IMR-90 (cell line): ENCODE measurements around the gene ZBTB8OS.

Source experiments
- POLR2A ChIP-seq: IDR thresholded peaks from 2 replicates; pipeline ENCODE4 v1.6.1; 2012; ENCODE audit warnings: mild to moderate bottlenecking, low read depth, low read length
- RCOR1 ChIP-seq: IDR thresholded peaks from 2 replicates; pipeline ENCODE4 v1.6.1; 2012; ENCODE audit warnings: mild to moderate bottlenecking, low read length, improper control_type of control experiment; ENCODE audit not compliant: insufficient replicate concordance
- RFX5 ChIP-seq: IDR thresholded peaks from 2 replicates; pipeline ENCODE4 v1.8.0; 2012; ENCODE audit warnings: low read depth, mild to moderate bottlenecking, low read length, moderate library complexity
- TF ChIP-seq, protein P1 (sequence below): conservative IDR thresholded peaks from 2 replicates; pipeline ENCODE4 v1.5.1; 2012; ENCODE audit warnings: mild to moderate bottlenecking, low read depth, low read length, improper control_type of control experiment

DNA sequence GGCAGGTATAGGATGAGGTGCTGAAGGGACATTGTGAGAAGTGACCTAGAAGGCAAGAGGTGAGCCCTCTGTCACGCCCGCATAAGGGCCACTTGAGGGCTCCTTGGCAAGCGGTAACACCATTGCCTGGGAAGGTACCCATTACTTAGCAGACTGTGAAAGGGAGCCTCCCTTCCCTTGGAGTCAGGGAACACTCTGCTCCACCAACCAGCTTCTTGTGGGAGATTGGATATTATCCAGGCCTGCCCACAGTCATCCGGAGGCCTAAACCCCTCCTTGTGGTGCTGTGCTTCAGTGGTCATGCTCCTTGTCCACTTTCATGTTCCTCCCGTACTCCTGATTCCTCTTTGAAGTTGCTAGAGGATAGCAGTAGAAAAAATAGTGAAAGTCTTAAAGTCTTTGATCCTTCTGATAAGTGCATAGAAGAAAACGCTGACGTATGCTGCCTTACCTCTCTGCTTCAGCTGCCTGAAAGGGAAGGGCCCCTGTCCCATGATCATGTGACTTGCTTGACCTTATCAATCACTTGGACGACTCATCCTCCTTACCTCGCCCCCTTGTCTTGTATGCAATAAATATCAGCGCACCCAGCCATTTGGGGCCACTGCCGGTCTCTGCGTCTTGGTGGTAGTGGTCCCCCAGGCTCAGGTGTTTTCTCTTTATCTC lies 16.7 kb upstream of the ZBTB8OS start:
- TF ChIP-seq, protein P1, sequence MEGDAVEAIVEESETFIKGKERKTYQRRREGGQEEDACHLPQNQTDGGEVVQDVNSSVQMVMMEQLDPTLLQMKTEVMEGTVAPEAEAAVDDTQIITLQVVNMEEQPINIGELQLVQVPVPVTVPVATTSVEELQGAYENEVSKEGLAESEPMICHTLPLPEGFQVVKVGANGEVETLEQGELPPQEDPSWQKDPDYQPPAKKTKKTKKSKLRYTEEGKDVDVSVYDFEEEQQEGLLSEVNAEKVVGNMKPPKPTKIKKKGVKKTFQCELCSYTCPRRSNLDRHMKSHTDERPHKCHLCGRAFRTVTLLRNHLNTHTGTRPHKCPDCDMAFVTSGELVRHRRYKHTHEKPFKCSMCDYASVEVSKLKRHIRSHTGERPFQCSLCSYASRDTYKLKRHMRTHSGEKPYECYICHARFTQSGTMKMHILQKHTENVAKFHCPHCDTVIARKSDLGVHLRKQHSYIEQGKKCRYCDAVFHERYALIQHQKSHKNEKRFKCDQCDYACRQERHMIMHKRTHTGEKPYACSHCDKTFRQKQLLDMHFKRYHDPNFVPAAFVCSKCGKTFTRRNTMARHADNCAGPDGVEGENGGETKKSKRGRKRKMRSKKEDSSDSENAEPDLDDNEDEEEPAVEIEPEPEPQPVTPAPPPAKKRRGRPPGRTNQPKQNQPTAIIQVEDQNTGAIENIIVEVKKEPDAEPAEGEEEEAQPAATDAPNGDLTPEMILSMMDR: no peak
- TF ChIP-seq POLR2A (no peak), RCOR1 (no peak), RFX5 (no peak)
